ENCODE results near the gene NKIRAS1.
"Not testable (repeated sequence)": the region's sequence is repeated elsewhere in the genome, so short reads cannot be mapped to it uniquely, and the experiment has no call there.

Gene NKIRAS1

DNA sequence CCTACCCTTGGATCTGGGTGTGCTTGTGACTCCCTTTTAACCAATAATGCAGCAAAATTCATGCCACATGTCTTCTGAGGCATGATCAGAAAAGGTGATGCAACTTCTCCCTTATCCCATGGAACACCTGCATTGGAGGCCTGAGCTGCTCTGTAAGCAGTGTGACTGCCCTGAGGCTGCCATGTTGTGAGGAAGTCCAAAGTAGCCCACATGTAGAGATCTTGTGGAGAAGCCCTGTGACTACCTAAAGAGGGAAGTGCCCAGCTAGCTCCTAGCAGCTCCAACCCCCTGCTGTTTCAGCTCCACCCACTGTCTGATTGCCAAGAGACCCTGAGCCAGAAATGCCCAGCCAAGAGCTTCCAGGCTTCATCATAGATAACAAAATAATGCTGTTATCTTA lies 21.9 kb upstream of the NKIRAS1 start:
- no peak for DNase-seq

DNA sequence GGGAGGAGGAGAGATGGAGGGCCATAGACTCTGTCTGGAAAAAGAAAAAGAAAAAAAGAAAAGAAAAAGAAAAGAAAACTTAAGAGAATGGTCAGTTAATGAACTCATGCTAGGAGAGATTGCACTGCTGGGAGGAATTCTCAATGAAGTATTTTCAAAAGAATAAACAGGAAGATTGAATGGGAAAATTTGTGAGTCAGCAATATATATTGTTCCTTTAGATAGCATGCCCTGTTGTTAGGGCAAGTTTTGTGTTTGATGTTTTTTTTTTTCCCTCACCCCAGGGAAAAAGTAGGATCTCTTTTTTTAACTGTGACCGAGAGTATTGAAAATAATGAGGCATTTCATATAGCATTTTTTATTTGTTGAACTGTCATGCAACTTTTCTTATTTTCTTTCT lies 20.5 kb upstream of the NKIRAS1 start:
- no peak for DNase-seq

DNA sequence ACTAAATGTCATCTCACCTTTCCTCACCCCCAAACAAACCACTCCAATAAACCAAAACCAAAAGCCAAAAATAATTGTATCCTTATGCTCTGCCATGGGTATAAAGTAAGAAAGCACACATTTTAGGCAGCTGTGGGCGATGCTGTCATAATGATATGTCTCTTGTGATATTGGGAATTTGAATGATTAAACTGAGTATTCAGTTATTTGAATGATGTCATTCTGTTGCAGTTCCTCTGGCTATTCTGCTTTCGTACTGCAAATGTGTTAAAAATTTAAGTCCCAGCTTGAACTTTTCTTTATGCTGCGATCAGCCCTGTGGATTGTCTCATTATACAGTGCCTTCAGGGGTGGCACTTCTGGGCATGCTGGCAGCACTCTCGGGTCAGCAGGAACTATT lies 17.5 kb upstream of the NKIRAS1 start:
- DNase-seq = no peak

DNA sequence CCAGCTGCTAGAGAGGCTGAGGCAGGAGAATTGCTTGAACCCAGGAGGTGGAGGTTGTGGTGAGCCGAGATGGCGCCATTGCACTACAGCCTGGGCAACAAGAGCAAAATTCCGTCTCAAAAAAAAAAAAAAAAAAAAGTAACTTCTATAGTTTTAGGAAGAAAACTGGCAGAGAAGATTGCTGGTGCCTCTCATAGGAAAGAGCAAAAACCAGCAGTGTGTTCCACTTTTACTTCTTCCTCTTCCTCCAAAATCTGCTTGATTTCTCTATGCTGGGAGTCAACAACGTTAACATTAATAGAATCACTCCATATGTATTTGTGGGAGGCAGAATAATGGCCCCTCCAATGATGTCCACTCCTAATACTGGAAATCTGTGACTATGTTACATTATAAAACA lies 15.8 kb upstream of the NKIRAS1 start:
- DNase-seq = no peak

- DNase-seq = no peak
Observed at GRCh38 chr3:23931597-23931996, 14.8 kb upstream of the NKIRAS1 start.

DNA sequence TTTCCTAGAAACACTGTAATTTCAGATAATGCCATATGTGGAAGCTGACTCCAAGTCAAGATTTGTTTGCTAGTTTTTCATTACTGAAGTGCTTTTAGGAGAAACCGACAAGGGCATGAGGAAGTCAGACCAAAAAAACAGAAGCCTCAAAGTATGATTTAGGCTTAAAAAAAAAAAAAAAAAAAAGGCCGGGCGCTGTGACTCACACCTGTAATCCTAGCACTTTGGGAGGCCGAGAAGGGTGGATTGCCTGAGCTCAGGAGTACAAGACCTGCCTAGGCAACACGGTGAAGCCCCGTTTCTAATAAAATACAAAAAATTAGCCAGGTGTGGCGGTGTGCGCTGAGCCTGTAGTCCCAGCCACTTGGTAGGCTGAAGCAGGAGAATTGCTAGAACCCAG lies 11.7 kb upstream of the NKIRAS1 start:
- no peak for DNase-seq

GRCh38 chr3:23926736-23927135 lies 9.9 kb upstream of the NKIRAS1 start:
- DNase-seq = no peak

DNA sequence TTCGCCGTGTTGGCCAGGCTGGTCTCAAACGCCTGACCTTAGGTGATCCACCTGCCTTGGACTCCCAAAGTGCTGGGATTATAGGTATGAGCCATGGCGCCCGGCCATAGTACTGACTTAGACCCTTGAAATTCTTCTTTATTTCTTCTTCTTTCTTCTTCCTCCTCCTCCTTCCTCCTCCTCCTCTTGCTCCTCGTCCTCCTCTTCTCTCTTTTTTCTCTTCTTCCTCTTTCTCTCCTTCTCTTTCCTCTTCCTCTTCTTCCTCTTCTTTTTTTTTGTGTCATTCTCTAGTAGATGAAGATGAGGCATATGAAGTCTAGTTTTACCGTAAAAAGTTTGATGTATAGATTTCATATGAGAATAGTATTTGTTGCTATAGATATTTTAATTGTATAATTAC lies 9.5 kb upstream of the NKIRAS1 start:
- no peak for DNase-seq

DNA sequence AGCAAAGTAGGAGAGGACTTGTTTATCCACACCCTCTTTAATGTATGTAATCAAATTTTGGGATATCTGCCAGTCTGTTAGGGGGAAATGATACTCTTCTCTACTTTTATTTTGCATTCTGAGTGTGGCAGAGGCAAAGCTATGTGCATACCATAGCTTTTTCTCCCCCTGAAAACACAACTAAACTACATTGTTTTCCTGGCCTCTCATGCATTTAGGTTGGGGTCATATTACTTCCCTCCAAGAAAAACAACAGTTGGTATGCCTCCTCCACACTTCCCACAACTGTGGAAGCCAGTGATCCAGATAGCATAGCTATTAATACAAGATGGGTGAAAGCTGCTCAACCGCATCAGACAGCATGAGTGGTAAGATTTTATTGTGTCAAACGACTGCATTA lies 7.0 kb upstream of the NKIRAS1 start:
- DNase-seq = no peak

- DNase-seq = no peak
Observed at GRCh38 chr3:23921052-23921511, 4.3 kb upstream of the NKIRAS1 start.

- DNase-seq = no peak
Observed at GRCh38 chr3:23920151-23920655, 3.4 kb upstream of the NKIRAS1 start.

- DNase-seq = no peak
Observed at GRCh38 chr3:23919628-23920027, 2.8 kb upstream of the NKIRAS1 start.

- not testable (repeated sequence) for DNase-seq
Observed at GRCh38 chr3:23918331-23918730, 1.5 kb upstream of the NKIRAS1 start.

- not testable (repeated sequence) for DNase-seq
Observed at GRCh38 chr3:23917679-23918303, 1.0 kb upstream of the NKIRAS1 start.

GRCh38 chr3:23916152-23916885 lies 471 bp downstream of the NKIRAS1 start:
- no peak for DNase-seq

DNA sequence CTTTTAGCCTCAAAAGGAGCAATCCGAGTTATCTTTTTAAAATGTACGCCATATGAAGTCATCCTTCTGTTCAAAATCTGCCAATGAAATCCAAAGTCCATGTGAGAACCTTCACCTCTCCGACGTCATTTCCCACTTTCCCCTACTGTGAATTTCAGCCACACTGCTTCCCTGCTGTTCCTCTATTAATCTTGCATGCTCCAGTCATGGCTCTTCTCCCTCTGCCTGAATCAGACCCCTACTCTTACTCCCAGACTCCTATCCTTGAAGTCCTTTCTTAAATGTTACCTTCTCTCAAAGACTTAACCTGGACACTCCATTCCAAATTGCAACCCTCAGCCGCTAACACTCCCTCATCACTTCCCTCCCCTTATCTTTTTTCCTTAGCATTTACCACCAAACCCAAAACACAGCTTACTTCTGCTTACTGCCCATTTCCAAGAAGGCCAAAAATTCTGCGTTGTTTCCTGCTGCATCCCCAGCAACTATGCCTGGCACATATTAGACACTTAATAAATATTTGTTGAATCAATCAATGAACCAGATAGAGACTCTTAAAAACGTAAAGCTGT lies 1.2 kb downstream of the NKIRAS1 start:
- DNase-seq = no peak

GRCh38 chr3:23913873-23914743 lies 2.7 kb downstream of the NKIRAS1 start:
- no peak for DNase-seq

GRCh38 chr3:23913182-23913581 lies 3.6 kb downstream of the NKIRAS1 start:
- DNase-seq = no peak

- DNase-seq = not testable (repeated sequence)
Observed at GRCh38 chr3:23912335-23912734, 4.5 kb downstream of the NKIRAS1 start.

GRCh38 chr3:23911397-23911796 lies 5.4 kb downstream of the NKIRAS1 start:
- no peak for DNase-seq

- no peak for DNase-seq
Observed at GRCh38 chr3:23909341-23909740, 7.4 kb downstream of the NKIRAS1 start.

- DNase-seq = no peak
Observed at GRCh38 chr3:23904545-23904944, 12.2 kb downstream of the NKIRAS1 start.

- DNase-seq = no peak
Observed at GRCh38 chr3:23900744-23901143, 16.0 kb downstream of the NKIRAS1 start.

All from 8988T (cell line).